GM23338 (cell line): ENCODE data around the gene RASEF. TPM values are rescaled to one million over a fixed set of nuclear protein-coding genes. Genes with fewer than 3 reads are reported as not detected.
A peak's percentile ranks its signal among the peaks of the same experiment; 100 is the strongest.

Source experiments
- ATAC-seq: fragments of 200-7000 bp; cut with Tn5 transposase; 3 replicates; pipeline ENCODE4 v1.9.1; 2020
- DNase-seq: peaks from one replicate; pipeline ENCODE4 v3.0.0-alpha.2; 2015; ENCODE audit warnings: low spot score
- H2AFZ ChIP-seq: fragments of 200-600 bp; sonication (generic); 2 replicates; pipeline ENCODE4 v1.8.0; 2016; ENCODE audit warnings: antibody characterized with exemption, mild to moderate bottlenecking, moderate library complexity
- H3F3A ChIP-seq: fragments of 200-600 bp; sonication (generic); replicated peaks from 2 replicates; pipeline ENCODE4 v1.8.0; 2017; ENCODE audit warnings: antibody characterized with exemption, mixed run types, low read depth
- H3K27ac ChIP-seq: fragments of 200-600 bp; sonication (generic); 2 replicates; pipeline ENCODE4 v1.6.1; 2016; ENCODE audit warnings: low read depth
- H3K27me3 ChIP-seq: fragments of 200-600 bp; sonication (generic); 2 replicates; pipeline ENCODE4 v1.8.0; 2016; ENCODE audit warnings: mild to moderate bottlenecking, mixed run types, moderate library complexity; ENCODE audit not compliant: insufficient read depth
- H3K36me3 ChIP-seq: fragments of 200-600 bp; sonication (generic); 2 replicates; pipeline ENCODE4 v1.8.0; 2016; ENCODE audit warnings: mild to moderate bottlenecking; ENCODE audit not compliant: insufficient read depth
- H3K4me1 ChIP-seq: fragments of 200-600 bp; sonication (generic); 2 replicates; pipeline ENCODE4 v1.8.0; 2016; ENCODE audit warnings: mild to moderate bottlenecking, moderate library complexity; ENCODE audit not compliant: insufficient read depth
- H3K4me2 ChIP-seq: fragments of 200-600 bp; sonication (generic); 2 replicates; pipeline ENCODE4 v1.7.1; 2017; ENCODE audit warnings: mixed run types
- H3K4me3 ChIP-seq: fragments of 200-600 bp; sonication (generic); 2 replicates; pipeline ENCODE4 v1.6.1; 2016; ENCODE audit warnings: mixed run types
- H3K79me2 ChIP-seq: fragments of 200-600 bp; sonication (generic); replicated peaks from 2 replicates; pipeline ENCODE4 v1.8.0; 2017; ENCODE audit warnings: mild to moderate bottlenecking; ENCODE audit not compliant: insufficient read depth
- H3K9me2 ChIP-seq: fragments of 200-600 bp; sonication (generic); 2 replicates; pipeline ENCODE4 v1.8.0; 2017; ENCODE audit not compliant: insufficient read depth
- H4K20me1 ChIP-seq: fragments of 200-600 bp; sonication (generic); replicated peaks from 2 replicates; pipeline ENCODE4 v1.8.0; 2017; ENCODE audit warnings: mild to moderate bottlenecking; ENCODE audit not compliant: insufficient read depth
- H3K27ac Mint-ChIP-seq: 2 replicates; pipeline ENCODE4 v1.8.0; 2020; ENCODE audit warnings: inconsistent platforms, mild to moderate bottlenecking, moderate library complexity, mixed read lengths
- H3K27me3 Mint-ChIP-seq: 3 replicates; pipeline ENCODE4 v1.8.0; 2022; ENCODE audit warnings: low read depth, mild to moderate bottlenecking, moderate library complexity, mixed read lengths, inconsistent platforms; ENCODE audit not compliant: insufficient read depth, poor library complexity
- H3K36me3 Mint-ChIP-seq: 3 replicates; pipeline ENCODE4 v1.8.0; 2021; ENCODE audit warnings: low read depth, mild to moderate bottlenecking, inconsistent platforms, moderate library complexity, mixed read lengths
- H3K4me1 Mint-ChIP-seq: 3 replicates; pipeline ENCODE4 v1.8.0; 2020; ENCODE audit warnings: mild to moderate bottlenecking, inconsistent platforms, mixed read lengths
- H3K4me3 Mint-ChIP-seq: 3 replicates; pipeline ENCODE4 v1.8.0; 2021; ENCODE audit warnings: moderate library complexity, mild to moderate bottlenecking, inconsistent platforms, mixed read lengths
- H3K9me3 Mint-ChIP-seq: 3 replicates; pipeline ENCODE4 v1.8.0; 2020; ENCODE audit warnings: moderate library complexity, mild to moderate bottlenecking, inconsistent platforms, mixed read lengths
- EZH2phosphoT487 ChIP-seq: fragments of 200-600 bp; sonication (generic); IDR thresholded peaks from one replicate; pipeline ENCODE4 v1.8.1; 2018; ENCODE audit warnings: antibody characterized with exemption; ENCODE audit not compliant: unreplicated experiment
- NANOG ChIP-seq: IDR thresholded peaks from 2 replicates; pipeline ENCODE4 v1.6.1; 2016; ENCODE audit warnings: antibody characterized with exemption, borderline replicate concordance
- polyA plus RNA-seq: library from polyadenylated mRNA; unstranded; fragments of >200 nt; fragmentation: Nextera tagmentation; extraction: Ambion mirVana; gene quantifications from 2 replicates; pipeline ENCODE4 v1.2.1, GENCODE V29; 2016
- total RNA-seq: library from RNA; depleted of rRNA; stranded (reverse); fragments of >200 nt; shearing (Covaris generic); gene quantifications from 2 replicates; pipeline ENCODE4 v1.2.3, GENCODE V29; 2014
- TF ChIP-seq, protein P1 (sequence below): IDR thresholded peaks from one replicate; pipeline ENCODE4 v1.6.1; 2018; ENCODE audit warnings: antibody characterized with exemption; ENCODE audit not compliant: unreplicated experiment
- TF ChIP-seq, protein P2 (sequence below), 2 experiments: fragments of 200-600 bp in 1 of 2; sonication (generic) in 1 of 2; conservative IDR thresholded peaks; 2 replicates each; pipeline versions ENCODE4 v1.5.1 to v1.6.1; 2016 to 2017; ENCODE audit warnings: antibody characterized with exemption in 2 of 2, low read depth in 2 of 2, mild to moderate bottlenecking in 2 of 2, moderate library complexity in 1 of 2

The RASEF gene
- total and polyA plus RNA-seq, 2 experiments from 2014 or later = 3.6 to 10.4 TPM

DNA sequence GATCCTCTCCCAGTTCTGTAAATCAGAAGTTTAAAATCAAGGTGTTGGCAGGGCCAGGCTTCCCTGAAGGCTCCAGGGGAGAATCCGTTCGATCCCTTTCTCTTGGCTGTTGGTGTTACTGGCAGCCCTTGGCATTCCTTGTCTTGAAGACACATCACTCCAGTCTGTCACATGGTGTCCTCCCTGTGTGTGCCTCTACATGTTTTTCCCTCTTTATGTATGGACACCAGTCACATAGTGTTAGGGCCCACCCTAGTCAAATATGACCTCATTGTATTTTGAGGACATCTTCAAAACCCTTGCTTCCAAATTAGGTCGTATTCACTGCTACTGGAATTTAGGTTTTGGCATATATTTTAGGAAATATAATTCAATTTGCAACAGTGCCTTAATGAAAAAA, 94.6 kb downstream of the RASEF start:
- Mint-ChIP-seq H3K36me3 (no peaks in the 10 kb centered on the region; the same call in 2 of the 3 replicates), H3K4me3 (no peak overlapping the region), H3K4me1 (no peaks in the 10 kb centered on the region), H3K27ac (no peak overlapping the region), H3K9me3 (no peaks in the 10 kb centered on the region), H3K27me3 (peaks cover 2% of the 10 kb centered on the region)
- Histone ChIP-seq H2AFZ (no peak overlapping the region), H3K27ac (no peak overlapping the region), H3K4me2 (no peak overlapping the region), H3K27me3 (no peaks in the 10 kb centered on the region), H3K9me2 (peaks cover 5% of the 10 kb centered on the region; the same call in 1 of the 2 replicates), H4K20me1 (no peaks in the 10 kb centered on the region), H3F3A (no peaks in the 10 kb centered on the region), H3K79me2 (no peaks in the 10 kb centered on the region), H3K4me3 (no peak overlapping the region), H3K36me3 (no peaks in the 10 kb centered on the region), H3K4me1 (no peaks in the 10 kb centered on the region)
- no peak for ATAC-seq
- no peak for TF ChIP-seq EZH2phosphoT487
- TF ChIP-seq, protein P1, sequence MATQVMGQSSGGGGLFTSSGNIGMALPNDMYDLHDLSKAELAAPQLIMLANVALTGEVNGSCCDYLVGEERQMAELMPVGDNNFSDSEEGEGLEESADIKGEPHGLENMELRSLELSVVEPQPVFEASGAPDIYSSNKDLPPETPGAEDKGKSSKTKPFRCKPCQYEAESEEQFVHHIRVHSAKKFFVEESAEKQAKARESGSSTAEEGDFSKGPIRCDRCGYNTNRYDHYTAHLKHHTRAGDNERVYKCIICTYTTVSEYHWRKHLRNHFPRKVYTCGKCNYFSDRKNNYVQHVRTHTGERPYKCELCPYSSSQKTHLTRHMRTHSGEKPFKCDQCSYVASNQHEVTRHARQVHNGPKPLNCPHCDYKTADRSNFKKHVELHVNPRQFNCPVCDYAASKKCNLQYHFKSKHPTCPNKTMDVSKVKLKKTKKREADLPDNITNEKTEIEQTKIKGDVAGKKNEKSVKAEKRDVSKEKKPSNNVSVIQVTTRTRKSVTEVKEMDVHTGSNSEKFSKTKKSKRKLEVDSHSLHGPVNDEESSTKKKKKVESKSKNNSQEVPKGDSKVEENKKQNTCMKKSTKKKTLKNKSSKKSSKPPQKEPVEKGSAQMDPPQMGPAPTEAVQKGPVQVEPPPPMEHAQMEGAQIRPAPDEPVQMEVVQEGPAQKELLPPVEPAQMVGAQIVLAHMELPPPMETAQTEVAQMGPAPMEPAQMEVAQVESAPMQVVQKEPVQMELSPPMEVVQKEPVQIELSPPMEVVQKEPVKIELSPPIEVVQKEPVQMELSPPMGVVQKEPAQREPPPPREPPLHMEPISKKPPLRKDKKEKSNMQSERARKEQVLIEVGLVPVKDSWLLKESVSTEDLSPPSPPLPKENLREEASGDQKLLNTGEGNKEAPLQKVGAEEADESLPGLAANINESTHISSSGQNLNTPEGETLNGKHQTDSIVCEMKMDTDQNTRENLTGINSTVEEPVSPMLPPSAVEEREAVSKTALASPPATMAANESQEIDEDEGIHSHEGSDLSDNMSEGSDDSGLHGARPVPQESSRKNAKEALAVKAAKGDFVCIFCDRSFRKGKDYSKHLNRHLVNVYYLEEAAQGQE = no peak
- no peak for TF ChIP-seq NANOG
- DNase-seq = no peak

DNA sequence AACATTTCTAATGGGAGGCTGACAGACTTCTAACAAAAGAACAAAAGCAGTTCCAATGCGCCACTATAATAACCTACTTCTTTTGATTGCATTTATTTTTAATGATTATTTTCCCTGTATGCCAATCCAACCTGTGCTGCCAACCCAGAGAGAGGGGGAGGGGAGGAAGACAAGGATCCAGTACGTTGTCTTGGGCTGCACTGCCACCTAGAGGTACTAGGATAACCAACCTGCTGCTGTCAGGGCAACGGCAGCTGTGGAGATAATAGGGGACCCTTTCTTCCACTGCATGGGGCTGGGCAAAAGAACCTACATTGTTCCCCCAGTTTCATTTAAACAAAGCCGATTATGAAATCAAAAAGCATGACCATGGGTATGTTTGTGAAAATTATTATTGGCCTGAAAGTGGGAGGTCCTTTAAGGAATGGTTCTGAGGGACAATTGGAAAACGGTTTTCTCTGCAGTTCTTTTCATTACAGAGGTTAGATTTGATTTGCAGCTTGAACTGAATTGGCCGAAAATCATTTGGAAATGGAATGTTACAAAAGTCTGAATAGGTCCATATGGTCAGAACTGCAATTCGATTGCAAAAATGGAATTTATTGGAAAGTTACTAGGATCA, 101.3 kb downstream of the RASEF start:
- Mint-ChIP-seq H3K4me3 (no peak overlapping the region), H3K4me1 (peaks cover 4% of the 10 kb centered on the region), H3K9me3 (no peaks in the 10 kb centered on the region), H3K36me3 (no peaks in the 10 kb centered on the region; the same call in 2 of the 3 replicates), H3K27me3 (peaks cover 3% of the 10 kb centered on the region), H3K27ac (no peak overlapping the region)
- no peaks in the 10 kb centered on the region for H3K4me1 ChIP-seq
- no peak overlapping the region for H3K4me2 ChIP-seq
- peak; percentile 99 for ATAC-seq
- no peak overlapping the region for H3K27ac ChIP-seq
- H3F3A ChIP-seq = no peaks in the 10 kb centered on the region
- no peaks in the 10 kb centered on the region for H3K79me2 ChIP-seq
- no peaks in the 10 kb centered on the region for H3K36me3 ChIP-seq
- no peak overlapping the region for H3K4me3 ChIP-seq
- H4K20me1 ChIP-seq = no peaks in the 10 kb centered on the region
- H3K9me2 ChIP-seq = no peaks in the 10 kb centered on the region
- peak; percentile 95 for DNase-seq
- TF ChIP-seq, protein P2, sequence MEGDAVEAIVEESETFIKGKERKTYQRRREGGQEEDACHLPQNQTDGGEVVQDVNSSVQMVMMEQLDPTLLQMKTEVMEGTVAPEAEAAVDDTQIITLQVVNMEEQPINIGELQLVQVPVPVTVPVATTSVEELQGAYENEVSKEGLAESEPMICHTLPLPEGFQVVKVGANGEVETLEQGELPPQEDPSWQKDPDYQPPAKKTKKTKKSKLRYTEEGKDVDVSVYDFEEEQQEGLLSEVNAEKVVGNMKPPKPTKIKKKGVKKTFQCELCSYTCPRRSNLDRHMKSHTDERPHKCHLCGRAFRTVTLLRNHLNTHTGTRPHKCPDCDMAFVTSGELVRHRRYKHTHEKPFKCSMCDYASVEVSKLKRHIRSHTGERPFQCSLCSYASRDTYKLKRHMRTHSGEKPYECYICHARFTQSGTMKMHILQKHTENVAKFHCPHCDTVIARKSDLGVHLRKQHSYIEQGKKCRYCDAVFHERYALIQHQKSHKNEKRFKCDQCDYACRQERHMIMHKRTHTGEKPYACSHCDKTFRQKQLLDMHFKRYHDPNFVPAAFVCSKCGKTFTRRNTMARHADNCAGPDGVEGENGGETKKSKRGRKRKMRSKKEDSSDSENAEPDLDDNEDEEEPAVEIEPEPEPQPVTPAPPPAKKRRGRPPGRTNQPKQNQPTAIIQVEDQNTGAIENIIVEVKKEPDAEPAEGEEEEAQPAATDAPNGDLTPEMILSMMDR (conservative IDR thresholded peaks at IDR 0.05; ENCODE audit: low read depth in 2 of 2) = peak; percentile 89 to 99
- no peak for TF ChIP-seq NANOG
- H3K27me3 ChIP-seq = no peaks in the 10 kb centered on the region
- H2AFZ ChIP-seq = no peak overlapping the region
